Stimulated activated CD8-positive, alpha-beta memory T cell treated with anti-CD3 and anti-CD28 coated beads, Interleukin-12 subunit alpha, Interleukin-12 subunit beta, amount 100 ng/mL, for 24 hours (primary cell): ENCODE data around the gene TMEM244.
"Not testable (repeated sequence)": the region's sequence is repeated elsewhere in the genome, so short reads cannot be mapped to it uniquely, and the experiment has no call there.

Experiments used
- DNase-seq: peaks from one replicate; pipeline ENCODE4 v3.0.0-alpha.2; 2020; ENCODE audit errors: extremely low read depth

Gene TMEM244

GRCh38 chr6:129866688-129867087 is 5.6 kb upstream of the TMEM244 start:
- no peak for DNase-seq

- no peak for DNase-seq
Observed at GRCh38 chr6:129866256-129866655, 5.1 kb upstream of the TMEM244 start.

GRCh38 chr6:129865013-129865412 is 3.9 kb upstream of the TMEM244 start:
- DNase-seq: no peak

- no peak for DNase-seq
Observed at GRCh38 chr6:129863664-129864063, 2.5 kb upstream of the TMEM244 start.

GRCh38 chr6:129859524-129859923 is 1.6 kb downstream of the TMEM244 start:
- DNase-seq: no peak

GRCh38 chr6:129857838-129858237 is 3.3 kb downstream of the TMEM244 start:
- DNase-seq: no peak

GRCh38 chr6:129853996-129854711 is 7.0 kb downstream of the TMEM244 start:
- no peak for DNase-seq

GRCh38 chr6:129852257-129852858 is 8.8 kb downstream of the TMEM244 start:
- no peak for DNase-seq

GRCh38 chr6:129849456-129849855 is 11.7 kb downstream of the TMEM244 start:
- DNase-seq: no peak

GRCh38 chr6:129846761-129847160 is 14.4 kb downstream of the TMEM244 start:
- DNase-seq: no peak

- no peak for DNase-seq
Observed at GRCh38 chr6:129845696-129846095, 15.4 kb downstream of the TMEM244 start.

GRCh38 chr6:129844118-129844891 is 16.8 kb downstream of the TMEM244 start:
- DNase-seq: no peak

- no peak for DNase-seq
Observed at GRCh38 chr6:129843573-129843972, 17.5 kb downstream of the TMEM244 start.

- no peak for DNase-seq
Observed at GRCh38 chr6:129842881-129843409, 18.2 kb downstream of the TMEM244 start.

GRCh38 chr6:129842137-129842536 is 19.0 kb downstream of the TMEM244 start:
- DNase-seq: no peak

- DNase-seq: not testable (repeated sequence)
Observed at GRCh38 chr6:129839562-129839961, 21.6 kb downstream of the TMEM244 start.

GRCh38 chr6:129835691-129836090 is 25.4 kb downstream of the TMEM244 start:
- DNase-seq: no peak

- DNase-seq: no peak
Observed at GRCh38 chr6:129832299-129832698, 28.8 kb downstream of the TMEM244 start.

- DNase-seq: no peak
Observed at GRCh38 chr6:129828229-129828628, 32.9 kb downstream of the TMEM244 start.

GRCh38 chr6:129818251-129818650 is 42.9 kb downstream of the TMEM244 start:
- DNase-seq: no peak

- no peak for DNase-seq
Observed at GRCh38 chr6:129817821-129818220, 43.3 kb downstream of the TMEM244 start.

GRCh38 chr6:129817332-129817731 is 43.8 kb downstream of the TMEM244 start:
- no peak for DNase-seq
